Parathyroid adenoma (tissue), 2 donors: ENCODE measurements around the gene VEGFD.

Source experiments
- H2AFZ ChIP-seq: fragments of 300-600 bp; sonication (generic); one replicate; pipeline ENCODE4 v1.7.0; 2017; ENCODE audit warnings: antibody characterized with exemption, mild to moderate bottlenecking
- H3K27ac ChIP-seq: fragments of 300-600 bp; sonication (generic); one replicate; pipeline ENCODE4 v1.7.0; 2017
- H3K27me3 ChIP-seq: fragments of 300-600 bp; sonication (generic); one replicate; pipeline ENCODE4 v1.7.0; 2017; ENCODE audit warnings: low read length; ENCODE audit not compliant: control insufficient read depth, insufficient read depth
- H3K36me3 ChIP-seq: fragments of 300-600 bp; sonication (generic); one replicate; pipeline ENCODE4 v1.7.0; 2017; ENCODE audit warnings: low read length; ENCODE audit not compliant: control insufficient read depth, insufficient read depth
- H3K4me1 ChIP-seq: fragments of 300-600 bp; sonication (generic); one replicate; pipeline ENCODE4 v1.7.0; 2017; ENCODE audit warnings: control low read depth
- H3K4me2 ChIP-seq: fragments of 300-600 bp; sonication (generic); one replicate; pipeline ENCODE4 v1.7.0; 2017; ENCODE audit warnings: low read length
- H3K4me3 ChIP-seq: fragments of 300-600 bp; sonication (generic); one replicate; pipeline ENCODE4 v1.7.0; 2017; ENCODE audit warnings: low read depth, low read length
- H3K79me2 ChIP-seq: fragments of 300-600 bp; sonication (generic); one replicate; pipeline ENCODE4 v1.7.0; 2017; ENCODE audit warnings: control low read depth
- H3K9ac ChIP-seq: fragments of 300-600 bp; sonication (generic); one replicate; pipeline ENCODE4 v1.7.0; 2017; ENCODE audit warnings: mild to moderate bottlenecking
- H3K9me3 ChIP-seq: fragments of 300-600 bp; sonication (generic); one replicate; pipeline ENCODE4 v1.7.0; 2017; ENCODE audit warnings: low read length; ENCODE audit not compliant: control insufficient read depth
- CTCF ChIP-seq: fragments of 300-600 bp; sonication (generic); IDR thresholded peaks from one replicate; pipeline ENCODE4 v1.7.0; 2017; ENCODE audit warnings: antibody characterized with exemption, mild to moderate bottlenecking
- donor health status: primary hyperparathyroidism.

The VEGFD gene

GRCh38 chrX:15320297-15320696, 63.9 kb downstream of the VEGFD start:
- no peak overlapping the region for H2AFZ ChIP-seq
- H3K9me3 ChIP-seq, result no peaks in the 10 kb centered on the region
- H3K4me2 ChIP-seq, result no peak overlapping the region
- no peaks in the 10 kb centered on the region for H3K79me2 ChIP-seq
- TF ChIP-seq CTCF, result no peak
- no peak overlapping the region for H3K4me3 ChIP-seq
- H3K9ac ChIP-seq, result no peak overlapping the region
- H3K27ac ChIP-seq, result no peak overlapping the region
- H3K27me3 ChIP-seq, result no peaks in the 10 kb centered on the region
- H3K36me3 ChIP-seq, result no peaks in the 10 kb centered on the region
- H3K4me1 ChIP-seq, result no peaks in the 10 kb centered on the region

DNA sequence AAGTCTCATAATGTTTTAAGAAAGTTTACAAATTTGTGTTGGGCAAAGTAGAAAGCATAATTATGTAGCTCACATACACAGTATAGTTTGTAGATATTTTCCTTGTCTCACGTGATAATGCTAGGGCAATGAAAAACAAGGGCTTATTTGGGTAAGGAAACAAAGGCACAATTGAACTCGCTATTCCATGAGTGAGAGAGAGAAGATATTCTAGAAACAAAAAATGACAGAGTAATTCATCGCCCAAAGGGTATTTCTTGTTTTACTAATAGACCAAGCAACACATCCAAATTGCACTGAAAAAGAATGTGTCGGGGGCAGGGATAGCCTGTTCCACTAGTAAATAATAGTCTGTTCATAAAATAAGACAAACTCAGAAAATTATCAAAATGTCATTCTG, 65.1 kb downstream of the VEGFD start:
- Histone ChIP-seq H3K4me2 (no peak overlapping the region), H3K4me1 (no peaks in the 10 kb centered on the region), H3K79me2 (no peaks in the 10 kb centered on the region), H3K4me3 (no peak overlapping the region), H3K27ac (no peak overlapping the region), H3K27me3 (no peaks in the 10 kb centered on the region), H3K9ac (no peak overlapping the region), H3K36me3 (no peaks in the 10 kb centered on the region), H3K9me3 (no peaks in the 10 kb centered on the region), H2AFZ (no peak overlapping the region)
- TF ChIP-seq CTCF, result no peak

DNA sequence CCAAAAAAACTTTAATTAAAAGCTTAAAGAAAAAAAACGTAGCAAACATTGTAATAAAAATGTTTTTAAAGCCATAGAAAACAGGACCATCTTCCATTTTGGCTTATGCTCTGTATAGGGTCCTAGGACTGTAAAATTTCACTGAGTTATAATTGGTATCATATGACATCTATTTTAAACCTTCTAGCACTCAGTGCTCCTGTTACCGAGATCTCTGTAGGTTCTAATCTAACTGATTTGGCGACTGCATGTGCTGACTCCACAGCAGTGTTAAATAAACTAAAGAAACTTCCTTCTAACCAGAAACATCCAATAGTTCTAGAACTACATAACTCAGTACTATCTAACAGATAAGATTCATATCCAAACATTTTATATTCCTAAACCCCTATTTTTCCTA, 68.7 kb downstream of the VEGFD start, which contains the start of gene ASB11:
TSS of gene ASB11 (minus strand) at position 132 of the 400 bp plus-strand sequence. CDS start at position 97, 35 bp downstream.
- no peaks in the 10 kb centered on the region for H3K4me1 ChIP-seq
- no peak within 1 kb of the TSS for H3K9ac ChIP-seq
- no peaks in the 10 kb centered on the region for H3K79me2 ChIP-seq
- no peaks in the 10 kb centered on the region for H3K27me3 ChIP-seq
- H3K27ac ChIP-seq, result no peak within 1 kb of the TSS
- H3K9me3 ChIP-seq, result no peaks in the 10 kb centered on the region
- H2AFZ ChIP-seq, result no peak within 1 kb of the TSS
- no peaks in the 10 kb centered on the region for H3K36me3 ChIP-seq
- H3K4me3 ChIP-seq, result no peak within 1 kb of the TSS
- no peak within 1 kb of the TSS for H3K4me2 ChIP-seq
- TF ChIP-seq CTCF, result no peak

DNA sequence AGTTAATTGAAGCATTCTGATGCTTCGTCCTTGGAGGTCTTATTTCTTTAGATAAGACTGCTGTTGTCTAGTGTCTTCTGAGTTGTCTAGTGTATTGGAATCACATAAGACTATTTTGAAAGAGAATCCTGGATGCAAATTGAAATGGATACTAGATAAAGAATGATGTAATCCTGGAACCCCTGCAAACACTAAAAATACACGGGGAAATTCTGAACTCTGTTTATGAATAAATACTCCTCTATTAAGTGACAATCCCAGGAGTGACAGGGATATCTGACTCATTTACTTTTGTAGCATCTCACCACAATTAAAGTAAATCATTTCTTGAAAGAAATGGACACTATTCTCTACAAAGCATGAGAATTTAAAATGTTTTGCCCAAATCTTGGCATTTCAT, 69.7 kb downstream of the VEGFD start:
- no peak overlapping the region for H3K9ac ChIP-seq
- no peak overlapping the region for H3K4me2 ChIP-seq
- no peak overlapping the region for H3K4me3 ChIP-seq

More for the DNA sequence above, 69.7 kb downstream of the VEGFD start:
- Histone ChIP-seq H2AFZ (no peak overlapping the region), H3K4me1 (no peaks in the 10 kb centered on the region), H3K79me2 (no peaks in the 10 kb centered on the region), H3K27ac (no peak overlapping the region), H3K9me3 (no peaks in the 10 kb centered on the region), H3K36me3 (no peaks in the 10 kb centered on the region), H3K27me3 (no peaks in the 10 kb centered on the region)
- no peak for TF ChIP-seq CTCF
